Nephron (organoid): ENCODE data around the gene PIGQ.
A peak's percentile ranks its signal among the peaks of the same experiment; 100 is the strongest.

Experiments used
- H3K27ac Mint-ChIP-seq, 3 experiments: 2 replicates each; pipeline ENCODE4 v1.8.0; 2020; ENCODE audit warnings: mixed read lengths in 3 of 3, mild to moderate bottlenecking in 2 of 3, moderate library complexity in 1 of 3
- H3K27me3 Mint-ChIP-seq: 2 replicates; pipeline ENCODE4 v1.8.0; 2021; ENCODE audit warnings: low read depth, mild to moderate bottlenecking, moderate library complexity, mixed read lengths
- H3K36me3 Mint-ChIP-seq: 2 replicates; pipeline ENCODE4 v1.8.0; 2020; ENCODE audit warnings: low read depth, mixed read lengths
- H3K4me1 Mint-ChIP-seq: 2 replicates; pipeline ENCODE4 v1.8.0; 2020; ENCODE audit warnings: mixed read lengths
- H3K4me3 Mint-ChIP-seq, 3 experiments: 2 replicates each; pipeline ENCODE4 v1.8.0; 2020; ENCODE audit warnings: mild to moderate bottlenecking in 3 of 3, mixed read lengths in 3 of 3, moderate library complexity in 2 of 3
- H3K9me3 Mint-ChIP-seq: 2 replicates; pipeline ENCODE4 v1.8.0; 2020; ENCODE audit warnings: mixed read lengths
- TF ChIP-seq, protein P1 (sequence below), 3 experiments: fragments of 200-600 bp; sonication (generic); IDR thresholded peaks; one replicate each; pipeline ENCODE4 v1.5.0; 2021; ENCODE audit warnings: antibody characterized with exemption in 3 of 3; ENCODE audit not compliant: unreplicated experiment in 3 of 3

Gene PIGQ

DNA sequence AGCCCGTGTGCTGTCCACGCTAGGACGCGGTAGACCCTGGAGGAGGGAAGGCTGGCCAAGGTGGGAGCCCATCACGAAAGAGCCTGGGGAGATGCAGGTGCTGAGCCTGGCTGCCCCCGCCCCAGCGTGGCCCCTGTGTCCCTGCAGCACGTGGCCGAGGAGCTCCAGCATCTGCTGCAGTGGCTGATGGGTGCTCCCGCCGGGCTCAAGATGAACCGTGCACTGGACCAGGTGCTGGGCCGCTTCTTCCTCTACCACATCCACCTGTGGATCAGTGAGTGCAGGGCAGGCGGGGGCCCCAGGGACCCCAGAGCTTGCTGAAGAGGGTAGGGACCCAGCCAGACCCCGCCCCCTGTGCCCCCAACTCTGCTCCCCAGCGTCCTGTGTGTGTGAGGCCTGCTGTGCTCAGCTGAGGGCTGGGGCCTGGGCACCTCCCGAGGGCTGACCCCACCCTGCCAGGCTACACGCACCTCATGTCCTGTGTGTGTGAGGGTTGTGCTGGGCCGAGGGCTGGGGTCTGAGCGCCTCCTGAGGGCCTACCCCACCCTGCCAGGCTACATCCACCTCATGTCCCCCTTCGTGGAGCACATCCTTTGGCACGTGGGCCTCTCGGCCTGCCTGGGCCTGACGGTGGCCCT is 8.6 kb downstream of the PIGQ start:
- Mint-ChIP-seq H3K4me3 (no peak overlapping the region), H3K9me3 (no peaks in the 10 kb centered on the region), H3K27ac (no peak overlapping the region), H3K4me1 (no peaks in the 10 kb centered on the region), H3K27me3 (no peaks in the 10 kb centered on the region), H3K36me3 (no peaks in the 10 kb centered on the region)
- TF ChIP-seq, protein P1, sequence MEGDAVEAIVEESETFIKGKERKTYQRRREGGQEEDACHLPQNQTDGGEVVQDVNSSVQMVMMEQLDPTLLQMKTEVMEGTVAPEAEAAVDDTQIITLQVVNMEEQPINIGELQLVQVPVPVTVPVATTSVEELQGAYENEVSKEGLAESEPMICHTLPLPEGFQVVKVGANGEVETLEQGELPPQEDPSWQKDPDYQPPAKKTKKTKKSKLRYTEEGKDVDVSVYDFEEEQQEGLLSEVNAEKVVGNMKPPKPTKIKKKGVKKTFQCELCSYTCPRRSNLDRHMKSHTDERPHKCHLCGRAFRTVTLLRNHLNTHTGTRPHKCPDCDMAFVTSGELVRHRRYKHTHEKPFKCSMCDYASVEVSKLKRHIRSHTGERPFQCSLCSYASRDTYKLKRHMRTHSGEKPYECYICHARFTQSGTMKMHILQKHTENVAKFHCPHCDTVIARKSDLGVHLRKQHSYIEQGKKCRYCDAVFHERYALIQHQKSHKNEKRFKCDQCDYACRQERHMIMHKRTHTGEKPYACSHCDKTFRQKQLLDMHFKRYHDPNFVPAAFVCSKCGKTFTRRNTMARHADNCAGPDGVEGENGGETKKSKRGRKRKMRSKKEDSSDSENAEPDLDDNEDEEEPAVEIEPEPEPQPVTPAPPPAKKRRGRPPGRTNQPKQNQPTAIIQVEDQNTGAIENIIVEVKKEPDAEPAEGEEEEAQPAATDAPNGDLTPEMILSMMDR (IDR thresholded peaks at IDR 0.05; ENCODE audit: unreplicated experiment in 3 of 3): no peak

DNA sequence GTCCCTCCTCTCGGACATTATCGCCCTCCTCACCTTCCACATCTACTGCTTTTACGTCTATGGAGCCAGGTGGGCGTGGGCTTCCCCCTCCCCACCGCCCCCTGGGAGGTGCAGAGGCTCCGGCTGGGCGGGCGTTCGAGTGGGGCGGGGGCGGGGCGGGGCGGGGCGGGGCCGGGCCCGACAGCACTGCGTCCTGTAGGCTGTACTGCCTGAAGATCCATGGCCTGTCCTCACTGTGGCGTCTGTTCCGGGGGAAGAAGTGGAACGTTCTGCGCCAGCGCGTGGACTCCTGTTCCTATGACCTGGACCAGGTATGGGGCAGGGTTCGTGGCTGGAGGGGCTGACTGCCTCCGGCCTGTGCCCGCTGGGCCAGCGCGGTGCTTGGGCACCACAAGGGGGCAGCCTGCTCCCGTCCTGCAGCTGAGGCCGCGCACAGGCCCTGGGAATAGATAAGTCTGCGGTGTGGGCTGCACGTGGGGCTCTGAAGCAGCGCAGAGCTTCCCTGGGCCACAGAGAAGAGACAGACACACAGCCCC is 9.2 kb downstream of the PIGQ start:
- H3K36me3 Mint-ChIP-seq: no peaks in the 10 kb centered on the region
- H3K9me3 Mint-ChIP-seq: no peaks in the 10 kb centered on the region
- TF ChIP-seq, protein P1 (IDR thresholded peaks at IDR 0.05; ENCODE audit: unreplicated experiment in 3 of 3): peak; percentile 58 to 76 (median 74)
- H3K27ac Mint-ChIP-seq: no peak overlapping the region
- no peak overlapping the region for H3K4me3 Mint-ChIP-seq
- no peaks in the 10 kb centered on the region for H3K4me1 Mint-ChIP-seq
- H3K27me3 Mint-ChIP-seq: no peaks in the 10 kb centered on the region

DNA sequence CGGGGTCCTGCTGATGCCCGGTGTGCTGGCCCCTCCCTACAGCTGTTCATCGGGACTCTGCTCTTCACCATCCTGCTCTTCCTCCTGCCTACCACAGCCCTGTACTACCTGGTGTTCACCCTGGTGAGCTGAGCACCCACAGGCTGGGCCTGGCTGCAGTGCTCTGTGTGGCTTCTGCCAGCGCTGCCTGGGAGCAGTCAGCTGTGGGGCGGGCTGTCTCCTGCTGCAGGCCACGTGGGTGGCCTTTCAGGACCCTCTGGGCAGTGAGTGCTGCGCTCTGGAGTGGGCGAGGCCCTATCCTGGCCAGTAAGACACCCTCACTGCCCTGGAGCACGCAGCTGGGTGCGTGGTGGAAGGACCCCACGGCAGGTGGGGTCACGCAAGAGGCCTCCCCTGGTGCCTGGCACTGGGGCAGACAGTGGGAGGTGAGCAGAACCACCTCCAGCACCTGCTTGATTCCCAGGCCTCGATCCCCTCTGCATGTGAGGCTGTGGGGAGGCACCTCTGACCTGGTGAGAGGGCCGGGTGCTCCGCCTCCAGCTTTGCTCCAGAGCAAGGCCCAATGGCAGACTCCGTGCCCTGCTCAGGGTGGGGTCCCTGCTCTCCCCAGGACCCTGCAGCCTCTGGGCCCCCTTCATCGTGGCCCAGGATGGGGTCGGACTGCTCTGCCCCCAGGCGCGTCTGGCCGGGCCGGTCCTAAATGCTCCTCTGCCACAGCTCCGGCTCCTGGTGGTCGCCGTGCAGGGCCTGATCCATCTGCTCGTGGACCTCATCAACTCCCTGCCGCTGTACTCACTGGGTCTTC is 10.6 kb downstream of the PIGQ start:
- Mint-ChIP-seq H3K9me3 (no peaks in the 10 kb centered on the region), H3K27ac (no peak overlapping the region), H3K27me3 (no peaks in the 10 kb centered on the region), H3K4me1 (no peaks in the 10 kb centered on the region), H3K4me3 (no peak overlapping the region), H3K36me3 (no peaks in the 10 kb centered on the region)
- TF ChIP-seq, protein P1 (IDR thresholded peaks at IDR 0.05; ENCODE audit: unreplicated experiment in 3 of 3): no peak

DNA sequence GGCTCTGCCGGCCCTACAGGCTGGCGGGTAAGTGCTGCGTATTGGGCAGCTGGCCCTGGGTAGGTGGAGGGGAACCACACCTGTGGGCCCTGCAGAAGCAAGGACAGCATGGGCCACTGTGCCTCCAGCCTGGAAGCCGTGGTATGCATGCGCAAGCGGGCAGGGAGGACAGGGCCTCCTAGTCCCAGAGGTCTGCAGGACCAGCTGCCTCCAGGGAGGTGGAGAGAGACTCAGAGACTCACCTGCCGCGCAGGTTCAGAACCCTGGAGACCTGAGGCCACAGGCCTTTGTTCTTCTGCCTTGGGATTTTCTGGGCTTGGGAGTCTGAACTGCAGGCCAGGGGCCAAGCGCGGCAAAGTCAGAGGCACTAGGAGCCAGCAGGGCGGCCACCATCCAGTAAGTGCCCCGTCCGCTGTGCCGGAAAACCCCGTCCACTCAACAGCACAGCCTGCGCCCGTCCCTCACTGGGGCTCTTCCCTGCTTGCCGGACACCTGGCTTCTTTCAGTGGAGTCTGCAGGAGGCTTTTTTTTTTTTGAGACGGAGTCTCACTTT is 11.3 kb downstream of the PIGQ start:
- TF ChIP-seq, protein P1 (IDR thresholded peaks at IDR 0.05; ENCODE audit: unreplicated experiment in 3 of 3): no peak
- Mint-ChIP-seq H3K27ac (no peak overlapping the region), H3K4me1 (peaks cover 5% of the 10 kb centered on the region), H3K27me3 (peaks cover 4% of the 10 kb centered on the region), H3K36me3 (no peaks in the 10 kb centered on the region), H3K4me3 (no peak overlapping the region), H3K9me3 (no peaks in the 10 kb centered on the region)

DNA sequence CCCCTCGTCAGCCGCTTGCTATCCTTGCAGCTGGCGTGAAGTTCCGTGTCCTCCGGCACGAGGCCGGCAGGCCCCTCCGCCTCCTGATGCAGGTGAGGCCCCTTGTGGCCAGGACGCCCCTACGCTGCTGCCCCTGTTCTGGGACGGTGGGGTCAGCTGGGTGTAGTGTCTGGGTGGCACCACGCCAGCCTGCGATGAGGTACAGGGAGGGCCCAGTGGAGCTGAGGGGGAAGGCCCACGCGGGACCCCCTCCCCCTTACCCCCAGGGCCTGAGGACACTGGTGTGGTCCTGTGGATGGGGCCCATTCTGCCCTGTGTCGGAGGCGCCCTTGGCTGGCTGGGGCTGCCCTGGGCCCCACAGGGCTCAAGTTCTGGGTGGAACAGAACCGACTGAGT is 12.4 kb downstream of the PIGQ start:
- H3K36me3 Mint-ChIP-seq: no peaks in the 10 kb centered on the region
- no peaks in the 10 kb centered on the region for H3K9me3 Mint-ChIP-seq
- H3K27me3 Mint-ChIP-seq: peaks cover 4% of the 10 kb centered on the region
- no peak overlapping the region for H3K4me3 Mint-ChIP-seq
- H3K27ac Mint-ChIP-seq: no peak overlapping the region
- H3K4me1 Mint-ChIP-seq: peaks cover 11% of the 10 kb centered on the region
- TF ChIP-seq, protein P1 (IDR thresholded peaks at IDR 0.05; ENCODE audit: unreplicated experiment in 3 of 3): no peak
